ENCODE data around the gene MAL.

DNA sequence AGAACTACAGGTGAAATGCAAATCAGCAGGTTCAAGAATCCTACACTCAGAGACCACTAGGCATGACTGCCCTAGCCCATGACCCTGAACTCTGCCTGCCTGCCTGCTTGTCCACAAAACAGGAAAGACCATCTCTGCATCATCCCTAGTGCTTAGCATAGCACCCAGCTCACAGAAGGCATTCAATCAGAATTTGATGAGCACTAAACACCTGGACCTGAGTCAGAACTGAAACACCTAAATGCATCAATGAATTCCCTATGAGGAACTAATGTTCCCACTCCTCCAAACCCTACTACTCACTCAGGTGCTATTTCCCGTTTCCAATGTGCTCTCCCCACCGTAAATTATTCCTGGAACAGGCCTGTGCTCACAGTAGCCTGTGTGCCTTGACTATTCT is 74.4 kb downstream of the MAL start:
- TF ChIP-seq POLR2AphosphoS5 (IDR thresholded peaks at IDR 0.05) (no peak), CTCF (IDR thresholded peaks at IDR 0.05) (no peak)

Data from prostate gland (tissue), 2 donors.